Neuronal stem cell (in vitro differentiated cells): Measurements from ENCODE around the gene ABI3.

Experiments used
- DNase-seq: peaks from one replicate; pipeline ENCODE4 v3.0.0-alpha.2; 2013; ENCODE audit warnings: low spot score
- H2AFZ ChIP-seq: one replicate; pipeline ENCODE4 v1.6.1; 2013; ENCODE audit warnings: mild to moderate bottlenecking, low read length, inconsistent platforms
- H2AK5ac ChIP-seq: 2 replicates; pipeline ENCODE4 v1.6.1; 2013; ENCODE audit warnings: low read depth, mild to moderate bottlenecking, inconsistent platforms, low read length, moderate library complexity, mixed read lengths
- H2BK120ac ChIP-seq: 2 replicates; pipeline ENCODE4 v1.6.1; 2013; ENCODE audit warnings: low read depth, mild to moderate bottlenecking, inconsistent platforms, low read length, moderate library complexity, mixed read lengths
- H2BK12ac ChIP-seq: one replicate; pipeline ENCODE4 v1.6.1; 2013; ENCODE audit warnings: low read length, inconsistent platforms
- H2BK15ac ChIP-seq: 2 replicates; pipeline ENCODE4 v1.6.1; 2013; ENCODE audit warnings: mild to moderate bottlenecking, low read length, inconsistent platforms, mixed read lengths
- H2BK5ac ChIP-seq: one replicate; pipeline ENCODE4 v1.6.1; 2013; ENCODE audit warnings: inconsistent platforms, mild to moderate bottlenecking, low read length, moderate library complexity
- H3K14ac ChIP-seq: one replicate; pipeline ENCODE4 v1.6.1; 2013; ENCODE audit warnings: low read length, inconsistent platforms
- H3K18ac ChIP-seq: 2 replicates; pipeline ENCODE4 v1.6.1; 2013; ENCODE audit warnings: low read length, inconsistent platforms
- H3K23ac ChIP-seq: 2 replicates; pipeline ENCODE4 v1.6.1; 2013; ENCODE audit warnings: low read depth, mild to moderate bottlenecking, mixed read lengths, low read length, inconsistent platforms; ENCODE audit not compliant: poor library complexity
- H3K27ac ChIP-seq: replicated peaks from 3 replicates; pipeline ENCODE4 v1.5.1; 2013; ENCODE audit warnings: low read length, inconsistent platforms
- H3K27me3 ChIP-seq, 3 experiments: 2 replicates each; pipeline ENCODE4 v1.6.1; 2013; ENCODE audit warnings: low read length in 3 of 3, mild to moderate bottlenecking in 2 of 3, inconsistent platforms in 1 of 3, low read depth in 1 of 3, mixed read lengths in 1 of 3, moderate library complexity in 1 of 3; ENCODE audit not compliant: control insufficient read depth in 3 of 3, insufficient read depth in 3 of 3
- H3K36me3 ChIP-seq, 2 donors: replicated peaks in 1 of 2; 2 replicates each; pipeline ENCODE4 v1.6.1; 2013; ENCODE audit warnings: low read length in 2 of 2; ENCODE audit not compliant: control insufficient read depth in 2 of 2, insufficient read depth in 2 of 2
- H3K4ac ChIP-seq: 2 replicates; pipeline ENCODE4 v1.6.1; 2013; ENCODE audit warnings: inconsistent platforms, mild to moderate bottlenecking, low read length, moderate library complexity
- H3K4me1 ChIP-seq, 2 donors: 1 replicate in 1 of 2; 2 replicates in 1 of 2; pipeline ENCODE4 v1.6.1; 2013; ENCODE audit warnings: low read length in 2 of 2, low read depth in 1 of 2; ENCODE audit not compliant: control insufficient read depth in 2 of 2, insufficient read depth in 1 of 2
- H3K4me2 ChIP-seq: one replicate; pipeline ENCODE4 v1.6.1; 2013; ENCODE audit warnings: mild to moderate bottlenecking, low read length, inconsistent platforms; ENCODE audit not compliant: insufficient read depth, poor library complexity, severe bottlenecking
- H3K4me3 ChIP-seq, 2 donors: 2 replicates each; pipeline ENCODE4 v1.5.1; 2013; ENCODE audit warnings: low read length in 2 of 2, mild to moderate bottlenecking in 2 of 2, inconsistent platforms in 1 of 2, moderate library complexity in 1 of 2
- H3K79me1 ChIP-seq: one replicate; pipeline ENCODE4 v1.6.1; 2013; ENCODE audit warnings: low read depth, mild to moderate bottlenecking, inconsistent platforms, low read length, moderate library complexity
- H3K9ac ChIP-seq: one replicate; pipeline ENCODE4 v1.6.1; 2013; ENCODE audit warnings: mild to moderate bottlenecking, low read depth, low read length, inconsistent platforms; ENCODE audit not compliant: poor library complexity
- H3K9me3 ChIP-seq, 2 donors: replicated peaks in 1 of 2; 2 replicates each; pipeline versions ENCODE3 to v1.6.1; 2013; ENCODE audit warnings: low read length in 2 of 2, mild to moderate bottlenecking in 2 of 2, inconsistent platforms in 1 of 2, low read depth in 1 of 2, mixed read lengths in 1 of 2, moderate library complexity in 1 of 2; ENCODE audit not compliant: control insufficient read depth in 2 of 2, insufficient read depth in 1 of 2
- H4K8ac ChIP-seq: one replicate; pipeline ENCODE4 v1.6.1; 2013; ENCODE audit warnings: low read depth, mild to moderate bottlenecking, inconsistent platforms, low read length, moderate library complexity
- H4K91ac ChIP-seq: one replicate; pipeline ENCODE4 v1.6.1; 2013; ENCODE audit warnings: low read length, low read depth, mild to moderate bottlenecking, inconsistent platforms; ENCODE audit not compliant: poor library complexity
- WGBS, 2 donors: extraction: QIAGEN DNeasy Blood & Tissue Kit; methylation state at CpG; one replicate each; pipeline ENCODE4 v1.1.7; 2013; ENCODE audit warnings: missing lambda C conversion rate in 2 of 2, mixed read lengths in 1 of 2; ENCODE audit not compliant: insufficient read length in 2 of 2, insufficient replicate concordance in 1 of 2; ENCODE audit errors: extremely low coverage in 2 of 2; 5-methylcytosine and 5-hydroxymethylcytosine counted together

The ABI3 gene

GRCh38 chr17:49244839-49245238, 34.3 kb downstream of the ABI3 start:
- Histone ChIP-seq H2BK15ac (peak overlapping the region; percentile 85), H3K18ac (peak overlapping the region; percentile 57), H3K4me1 (peaks cover 0 to 1% of the 10 kb centered on the region in 2 donors), H3K9me3 (no peaks in the 10 kb centered on the region), H3K4me2 (no peak overlapping the region), H3K79me1 (no peaks in the 10 kb centered on the region), H3K27ac (no peak overlapping the region), H3K27me3 (peaks cover 0 to 2% (median 0%) of the 10 kb centered on the region in 3 experiments), H2BK12ac (no peak overlapping the region), H4K91ac (no peak overlapping the region), H2BK120ac (peak overlapping the region; percentile 94), H3K23ac (peak overlapping the region; percentile 65), H2AK5ac (peak overlapping the region; percentile 63), H3K36me3 (no peaks in the 10 kb centered on the region), H3K4ac (peak overlapping the region; percentile 11), H4K8ac (peak overlapping the region; percentile 43), H3K4me3 (no peak overlapping the region), H2BK5ac (no peak overlapping the region), H2AFZ (no peak overlapping the region), H3K9ac (peak overlapping the region; percentile 44), H3K14ac (peak overlapping the region; percentile 89)
- no peak for DNase-seq
- WGBS, 2 donors, result no CpG with 5 or more reads among the region's 4 CpGs

GRCh38 chr17:49247944-49248343, 37.4 kb downstream of the ABI3 start:
- Histone ChIP-seq H4K91ac (no peak overlapping the region), H3K4ac (no peak overlapping the region), H3K4me2 (no peak overlapping the region), H3K79me1 (no peaks in the 10 kb centered on the region), H2BK5ac (no peak overlapping the region), H3K27ac (no peak overlapping the region), H3K14ac (no peak overlapping the region), H3K36me3 (peaks cover 0 to 2% of the 10 kb centered on the region in 2 donors), H3K9ac (no peak overlapping the region), H3K4me1 (peaks cover 0 to 4% of the 10 kb centered on the region in 2 donors), H3K23ac (no peak overlapping the region), H3K18ac (no peak overlapping the region), H2BK12ac (no peak overlapping the region), H2AK5ac (no peak overlapping the region), H2BK15ac (no peak overlapping the region), H2AFZ (no peak overlapping the region), H4K8ac (no peak overlapping the region), H2BK120ac (no peak overlapping the region), H3K27me3 (peaks cover 0 to 2% (median 0%) of the 10 kb centered on the region in 3 experiments), H3K9me3 (peaks cover 0 to 3% of the 10 kb centered on the region in 2 donors), H3K4me3 (no peak overlapping the region)
- WGBS, 2 donors, result no CpG with 5 or more reads among the region's 7 CpGs
- no peak for DNase-seq

DNA sequence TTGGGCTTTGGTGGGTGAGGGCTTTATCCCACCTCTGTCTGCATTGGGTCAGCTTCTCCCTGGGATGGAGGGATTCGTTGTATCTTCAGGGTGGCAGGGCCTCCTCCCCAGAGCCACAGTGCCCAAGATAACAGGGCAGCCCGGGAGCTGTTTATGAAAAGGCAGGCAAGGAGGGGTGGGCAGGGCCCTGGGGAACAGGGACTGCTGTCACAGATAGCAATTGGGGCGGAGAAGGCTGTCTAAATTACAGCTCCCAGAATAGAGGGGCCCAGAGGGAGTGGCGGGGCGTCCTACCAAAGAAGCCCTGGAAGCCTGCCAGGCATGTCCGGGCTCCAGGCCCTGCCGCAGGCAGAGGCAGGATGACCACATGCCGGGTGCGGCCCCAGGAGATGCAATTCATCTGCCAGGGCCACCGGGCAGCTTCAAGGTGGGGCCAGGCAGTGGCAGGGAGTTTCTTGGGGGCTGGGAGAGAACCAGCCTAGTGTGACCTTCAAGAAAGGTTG, 38.8 kb downstream of the ABI3 start:
- Histone ChIP-seq H3K9ac (no peak overlapping the region), H3K27me3 (peaks cover 0 to 2% (median 0%) of the 10 kb centered on the region in 3 experiments)
- DNase-seq, result no peak

DNA sequence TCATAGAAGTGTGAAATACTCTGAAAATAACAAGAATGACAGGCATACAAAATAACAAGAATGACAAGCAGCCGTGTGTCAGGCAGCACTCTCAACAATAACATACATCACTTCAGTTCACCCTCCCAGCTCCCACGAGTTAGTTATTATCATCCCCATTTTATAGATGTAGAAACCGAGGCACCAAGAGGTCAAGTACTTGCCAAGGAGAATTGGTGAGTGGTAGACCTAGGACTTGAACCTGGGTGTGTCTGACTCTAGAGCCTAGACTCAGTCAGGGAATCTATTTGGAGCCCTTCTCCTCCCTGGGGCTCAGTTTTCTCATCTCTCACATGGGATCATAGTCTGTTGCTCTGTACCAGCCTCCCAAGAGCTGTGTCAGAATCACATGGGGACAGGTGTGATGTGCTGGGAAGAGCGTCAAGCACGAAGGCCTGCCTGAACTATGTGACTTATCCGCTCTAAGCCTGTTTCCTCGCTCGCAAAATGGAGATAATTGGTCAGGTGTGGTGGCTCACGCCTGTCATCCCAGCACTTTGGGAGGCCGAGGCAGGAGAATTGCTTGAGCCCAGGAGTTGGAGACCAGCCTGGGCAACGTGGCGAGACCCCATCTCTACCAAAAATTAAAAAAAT, 39.5 kb downstream of the ABI3 start:
- no CpG with 5 or more reads among the region's 12 CpGs for WGBS, 2 donors
- no peak overlapping the region for H2BK15ac ChIP-seq

More for the DNA sequence above, 38.8 kb downstream of the ABI3 start:
- peak overlapping the region; percentile 73 for H3K23ac ChIP-seq
- H3K36me3 ChIP-seq, result peaks cover 0 to 2% of the 10 kb centered on the region in 2 donors
- H3K79me1 ChIP-seq, result no peaks in the 10 kb centered on the region
- no peak overlapping the region for H3K4me3 ChIP-seq
- WGBS, 2 donors, result no CpG with 5 or more reads among the region's 10 CpGs
- peaks cover 0 to 3% of the 10 kb centered on the region in 2 donors for H3K9me3 ChIP-seq
- peak overlapping the region; percentile 76 for H3K18ac ChIP-seq
- peak overlapping the region; percentile 37 for H3K4ac ChIP-seq
- H3K14ac ChIP-seq, result peak overlapping the region; percentile 21
- no peak overlapping the region for H3K27ac ChIP-seq
- H2AK5ac ChIP-seq, result peak overlapping the region; percentile 57
- H3K4me2 ChIP-seq, result no peak overlapping the region
- peaks cover 0 to 4% of the 10 kb centered on the region in 2 donors for H3K4me1 ChIP-seq
- no peak overlapping the region for H2BK5ac ChIP-seq
- no peak overlapping the region for H4K91ac ChIP-seq
- no peak overlapping the region for H2BK15ac ChIP-seq
- no peak overlapping the region for H2AFZ ChIP-seq
- no peak overlapping the region for H4K8ac ChIP-seq
- H2BK120ac ChIP-seq, result no peak overlapping the region
- no peak overlapping the region for H2BK12ac ChIP-seq

More for the DNA sequence above, 39.5 kb downstream of the ABI3 start:
- no peak overlapping the region for H2BK12ac ChIP-seq
- peaks cover 0 to 3% of the 10 kb centered on the region in 2 donors for H3K9me3 ChIP-seq
- H2BK5ac ChIP-seq, result no peak overlapping the region
- H3K4me1 ChIP-seq, result peaks cover 0 to 3% of the 10 kb centered on the region in 2 donors
- H3K9ac ChIP-seq, result no peak overlapping the region
- H2BK120ac ChIP-seq, result no peak overlapping the region
- no peak overlapping the region for H3K4me2 ChIP-seq
- no peak overlapping the region for H4K91ac ChIP-seq
- peaks cover 0 to 2% of the 10 kb centered on the region in 2 donors for H3K36me3 ChIP-seq
- no peak overlapping the region for H4K8ac ChIP-seq
- DNase-seq, result no peak
- no peak overlapping the region for H3K4me3 ChIP-seq
- H3K79me1 ChIP-seq, result no peaks in the 10 kb centered on the region
- no peak overlapping the region for H3K14ac ChIP-seq
- H3K23ac ChIP-seq, result no peak overlapping the region
- H2AFZ ChIP-seq, result no peak overlapping the region
- H3K27ac ChIP-seq, result no peak overlapping the region
- no peak overlapping the region for H3K4ac ChIP-seq
- peaks cover 0 to 2% (median 0%) of the 10 kb centered on the region in 3 experiments for H3K27me3 ChIP-seq
- H3K18ac ChIP-seq, result no peak overlapping the region
- H2AK5ac ChIP-seq, result peak overlapping the region; percentile 57
